KMS-11 (cell line): ENCODE results near the gene PCDH1.

Experiments
- H2AFZ ChIP-seq: fragments of 200-600 bp; sonication (generic); 2 replicates; pipeline ENCODE4 v1.6.1; 2016; ENCODE audit warnings: antibody characterized with exemption, mixed run types, low read depth
- H3K27ac ChIP-seq: fragments of 200-600 bp; sonication (generic); 2 replicates; pipeline ENCODE4 v1.6.1; 2016; ENCODE audit warnings: mild to moderate bottlenecking, mixed run types
- H3K27me3 ChIP-seq: fragments of 200-600 bp; sonication (generic); 2 replicates; pipeline ENCODE4 v1.6.1; 2017; ENCODE audit warnings: mild to moderate bottlenecking, low read depth, mixed run types, moderate library complexity; ENCODE audit not compliant: insufficient read depth
- H3K36me3 ChIP-seq: fragments of 200-600 bp; sonication (generic); 2 replicates; pipeline ENCODE4 v1.6.1; 2017; ENCODE audit warnings: mild to moderate bottlenecking, mixed run types; ENCODE audit not compliant: insufficient read depth
- H3K4me1 ChIP-seq: fragments of 200-600 bp; sonication (generic); 2 replicates; pipeline ENCODE4 v1.6.1; 2016; ENCODE audit warnings: mild to moderate bottlenecking, low read depth, mixed run types; ENCODE audit not compliant: poor library complexity, severe bottlenecking
- H3K4me2 ChIP-seq: fragments of 200-600 bp; sonication (generic); 2 replicates; pipeline ENCODE4 v1.7.0; 2016; ENCODE audit warnings: mild to moderate bottlenecking, mixed run types
- H3K4me3 ChIP-seq: fragments of 200-600 bp; sonication (generic); IDR thresholded peaks from 2 replicates; pipeline ENCODE4 v1.6.1; 2017; ENCODE audit warnings: low read depth, low read length, mixed read lengths; ENCODE audit not compliant: insufficient read depth
- H3K79me2 ChIP-seq: fragments of 200-600 bp; sonication (generic); 2 replicates; pipeline ENCODE4 v1.6.1; 2016; ENCODE audit warnings: low read depth, mixed run types; ENCODE audit not compliant: insufficient read depth
- H3K9ac ChIP-seq: fragments of 200-600 bp; sonication (generic); 2 replicates; pipeline ENCODE4 v1.6.1; 2016; ENCODE audit warnings: mild to moderate bottlenecking, mixed run types
- H4K20me1 ChIP-seq: fragments of 200-600 bp; sonication (generic); 2 replicates; pipeline ENCODE4 v1.6.1; 2016; ENCODE audit warnings: mild to moderate bottlenecking, mixed run types; ENCODE audit not compliant: insufficient read depth
- TF ChIP-seq, protein P1 (sequence below): fragments of 200-600 bp; sonication (generic); conservative IDR thresholded peaks from 2 replicates; pipeline ENCODE4 v1.6.1; 2017; ENCODE audit warnings: low read depth, mild to moderate bottlenecking, antibody characterized with exemption, low read length, moderate library complexity, mixed read lengths

Gene PCDH1

GRCh38 chr5:141867139-141867538, 11.1 kb downstream of the PCDH1 start:
- Histone ChIP-seq H3K27me3 (no peaks in the 10 kb centered on the region), H3K27ac (no peak overlapping the region), H3K4me1 (no peaks in the 10 kb centered on the region), H3K9ac (no peak overlapping the region), H2AFZ (no peak overlapping the region), H3K36me3 (no peaks in the 10 kb centered on the region), H4K20me1 (no peaks in the 10 kb centered on the region), H3K4me3 (no peak overlapping the region), H3K4me2 (no peak overlapping the region), H3K79me2 (no peaks in the 10 kb centered on the region)
- TF ChIP-seq, protein P1, sequence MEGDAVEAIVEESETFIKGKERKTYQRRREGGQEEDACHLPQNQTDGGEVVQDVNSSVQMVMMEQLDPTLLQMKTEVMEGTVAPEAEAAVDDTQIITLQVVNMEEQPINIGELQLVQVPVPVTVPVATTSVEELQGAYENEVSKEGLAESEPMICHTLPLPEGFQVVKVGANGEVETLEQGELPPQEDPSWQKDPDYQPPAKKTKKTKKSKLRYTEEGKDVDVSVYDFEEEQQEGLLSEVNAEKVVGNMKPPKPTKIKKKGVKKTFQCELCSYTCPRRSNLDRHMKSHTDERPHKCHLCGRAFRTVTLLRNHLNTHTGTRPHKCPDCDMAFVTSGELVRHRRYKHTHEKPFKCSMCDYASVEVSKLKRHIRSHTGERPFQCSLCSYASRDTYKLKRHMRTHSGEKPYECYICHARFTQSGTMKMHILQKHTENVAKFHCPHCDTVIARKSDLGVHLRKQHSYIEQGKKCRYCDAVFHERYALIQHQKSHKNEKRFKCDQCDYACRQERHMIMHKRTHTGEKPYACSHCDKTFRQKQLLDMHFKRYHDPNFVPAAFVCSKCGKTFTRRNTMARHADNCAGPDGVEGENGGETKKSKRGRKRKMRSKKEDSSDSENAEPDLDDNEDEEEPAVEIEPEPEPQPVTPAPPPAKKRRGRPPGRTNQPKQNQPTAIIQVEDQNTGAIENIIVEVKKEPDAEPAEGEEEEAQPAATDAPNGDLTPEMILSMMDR = no peak

- no peak overlapping the region for H3K27ac ChIP-seq
- no peaks in the 10 kb centered on the region for H3K79me2 ChIP-seq
- H3K36me3 ChIP-seq = no peaks in the 10 kb centered on the region
- TF ChIP-seq, protein P1 = no peak
- no peak overlapping the region for H3K4me3 ChIP-seq
- no peak overlapping the region for H2AFZ ChIP-seq
- no peaks in the 10 kb centered on the region for H4K20me1 ChIP-seq
- H3K4me2 ChIP-seq = no peak overlapping the region
- H3K9ac ChIP-seq = no peak overlapping the region
- no peaks in the 10 kb centered on the region for H3K27me3 ChIP-seq
- no peaks in the 10 kb centered on the region for H3K4me1 ChIP-seq
These were observed 12.1 kb downstream of the PCDH1 start for GRCh38 chr5:141866096-141866495.

GRCh38 chr5:141865406-141865805, 12.8 kb downstream of the PCDH1 start:
- Histone ChIP-seq H3K27ac (no peak overlapping the region), H3K4me2 (no peak overlapping the region), H3K4me1 (no peaks in the 10 kb centered on the region), H3K79me2 (no peaks in the 10 kb centered on the region), H3K9ac (no peak overlapping the region), H3K36me3 (no peaks in the 10 kb centered on the region), H2AFZ (no peak overlapping the region), H4K20me1 (no peaks in the 10 kb centered on the region), H3K27me3 (no peaks in the 10 kb centered on the region), H3K4me3 (no peak overlapping the region)
- TF ChIP-seq, protein P1 = no peak

DNA sequence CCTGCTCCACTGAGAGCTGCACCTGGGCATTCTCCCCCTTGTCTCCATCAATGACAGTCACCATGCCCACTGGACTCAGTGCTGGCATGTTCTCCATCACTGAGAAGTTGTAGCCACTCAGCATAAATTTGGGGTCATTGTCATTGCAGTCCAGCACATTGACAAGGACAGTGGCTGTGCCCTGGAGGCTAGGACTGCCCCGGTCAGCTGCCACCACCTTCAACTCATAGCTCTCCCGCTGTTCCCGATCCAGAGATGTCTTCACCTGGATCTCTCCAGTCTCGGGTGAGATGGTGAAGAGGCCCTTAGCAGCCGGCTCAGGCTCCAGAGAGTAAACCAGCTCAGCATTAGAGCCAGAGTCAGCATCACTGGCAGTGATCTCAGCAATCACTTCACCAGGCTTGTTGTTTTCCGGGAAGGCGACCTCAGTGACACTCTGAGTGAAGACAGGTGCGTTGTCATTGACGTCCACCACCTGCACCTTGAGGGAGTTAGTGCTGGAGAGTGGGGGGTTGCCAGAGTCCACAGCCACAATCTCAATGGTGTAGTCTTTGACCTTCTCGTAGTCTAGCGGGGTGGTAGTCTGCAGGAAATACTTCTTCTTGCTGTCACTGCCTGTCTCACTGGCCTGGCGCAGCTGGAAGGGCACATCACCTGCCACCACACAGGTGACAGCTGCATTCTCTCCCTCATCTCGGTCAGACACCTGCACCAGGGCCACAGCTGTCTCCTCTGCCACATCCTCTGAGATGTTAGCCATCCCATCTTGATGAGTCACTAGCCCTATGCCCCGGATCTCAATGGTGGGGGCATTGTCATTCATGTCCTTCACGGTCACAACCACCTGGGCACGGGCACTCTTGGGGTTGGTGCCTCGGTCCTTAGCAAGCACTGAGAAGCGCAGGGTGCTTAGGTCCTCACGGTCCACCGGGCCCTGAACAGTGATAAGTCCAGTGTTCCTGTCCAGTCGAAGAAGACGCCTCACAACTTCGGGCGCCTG, 13.5 kb downstream of the PCDH1 start:
- Histone ChIP-seq H3K4me3 (no peak overlapping the region), H3K27ac (no peak overlapping the region), H3K4me2 (no peak overlapping the region), H3K4me1 (no peaks in the 10 kb centered on the region), H3K9ac (no peak overlapping the region), H3K27me3 (no peaks in the 10 kb centered on the region), H4K20me1 (no peaks in the 10 kb centered on the region), H3K79me2 (no peaks in the 10 kb centered on the region), H2AFZ (no peak overlapping the region), H3K36me3 (no peaks in the 10 kb centered on the region)
- TF ChIP-seq, protein P1 = no peak
